ENCODE measurements around the gene PRTN3.
A peak's percentile ranks its signal among the peaks of the same experiment; 100 is the strongest.
"Not testable (repeated sequence)": the region's sequence is repeated elsewhere in the genome, so short reads cannot be mapped to it uniquely, and the experiment has no call there.

PRTN3 gene

GRCh38 chr19:867301-867793 is 26.5 kb downstream of the PRTN3 start:
- no peak for DNase-seq

- no peak for DNase-seq
These were observed 27.2 kb downstream of the PRTN3 start for GRCh38 chr19:867855-868457.

GRCh38 chr19:868458-869244 is 27.9 kb downstream of the PRTN3 start:
- no peak for DNase-seq

GRCh38 chr19:869245-870177 is 28.7 kb downstream of the PRTN3 start:
- no peak for DNase-seq

GRCh38 chr19:870314-870713 is 29.5 kb downstream of the PRTN3 start:
- DNase-seq = no peak

GRCh38 chr19:870963-871401 is 30.2 kb downstream of the PRTN3 start:
- DNase-seq = no peak

GRCh38 chr19:871446-872265 is 30.9 kb downstream of the PRTN3 start:
- peak in 2 of 5 experiments; percentile 35 to 48 for DNase-seq

- peak; percentile 61 to 94 (median 69) for DNase-seq
These were observed 31.6 kb downstream of the PRTN3 start for GRCh38 chr19:872266-872951.

GRCh38 chr19:873084-873483 is 32.3 kb downstream of the PRTN3 start:
- peak; percentile 39 to 96 (median 76) for DNase-seq

GRCh38 chr19:873561-874041 is 32.8 kb downstream of the PRTN3 start:
- DNase-seq = no peak

GRCh38 chr19:875265-875879 is 34.6 kb downstream of the PRTN3 start:
- DNase-seq = no peak

- DNase-seq = no peak
These were observed 35.3 kb downstream of the PRTN3 start for GRCh38 chr19:876089-876488.

GRCh38 chr19:876780-877314 is 36.0 kb downstream of the PRTN3 start:
- DNase-seq = no peak

GRCh38 chr19:877992-878660 is 37.3 kb downstream of the PRTN3 start:
- not testable (repeated sequence) for DNase-seq

- DNase-seq = not testable (repeated sequence)
These were observed 38.2 kb downstream of the PRTN3 start for GRCh38 chr19:878751-879561.

GRCh38 chr19:879711-880438 is 39.1 kb downstream of the PRTN3 start:
- DNase-seq = no peak

- DNase-seq = no peak
These were observed 40.7 kb downstream of the PRTN3 start for GRCh38 chr19:881385-882071.

All from T-helper 2 cell (primary cell).